H1 (cell line): Measurements from ENCODE around the gene GRIK1. TPM values are rescaled to one million over a fixed set of nuclear protein-coding genes. Genes with fewer than 3 reads are reported as not detected.

ENCODE experiments used
- BACH1 ChIP-seq: IDR thresholded peaks from 2 replicates; pipeline ENCODE4 v1.6.1; 2012; ENCODE audit warnings: low read length, improper control_type of control experiment
- CHD7 ChIP-seq: fragments of 300-600 bp; sonication (generic); IDR thresholded peaks from 2 replicates; pipeline ENCODE4 v1.7.1; 2012; ENCODE audit warnings: low read length, moderate library complexity, mild to moderate bottlenecking, inconsistent platforms; ENCODE audit not compliant: insufficient replicate concordance
- E2F6 ChIP-seq: IDR thresholded peaks from 2 replicates; pipeline ENCODE4 v1.6.1; 2012; ENCODE audit warnings: inconsistent platforms
- HDAC6 ChIP-seq: IDR thresholded peaks from one replicate; pipeline ENCODE4 v1.7.1; 2012; ENCODE audit warnings: low read depth, mild to moderate bottlenecking, inconsistent platforms, low read length, moderate library complexity
- RNF2 ChIP-seq: fragments of 200-900, 300-1000 bp; sonication (generic); IDR thresholded peaks from 2 replicates; pipeline ENCODE4 v1.7.1; 2016; ENCODE audit warnings: borderline replicate concordance, low read depth, mild to moderate bottlenecking, antibody characterized with exemption, low read length; ENCODE audit not compliant: poor library complexity, severe bottlenecking; ENCODE audit errors: missing control alignments
- SIX5 ChIP-seq: IDR thresholded peaks from 2 replicates; pipeline ENCODE4 v1.6.1; 2011; ENCODE audit warnings: mild to moderate bottlenecking, low read depth, low read length
- SUZ12 ChIP-seq: fragments of 200-600 bp; sonication (generic); IDR thresholded peaks from 2 replicates; pipeline ENCODE4 v1.6.1; 2012; ENCODE audit warnings: mild to moderate bottlenecking, inconsistent platforms, low read length, moderate library complexity, mixed read lengths
- TBP ChIP-seq: IDR thresholded peaks from 2 replicates; pipeline ENCODE4 v1.6.1; 2011; ENCODE audit warnings: low read depth, low read length, improper control_type of control experiment
- USF2 ChIP-seq: IDR thresholded peaks from 2 replicates; pipeline ENCODE4 v1.6.1; 2011; ENCODE audit warnings: low read length, improper control_type of control experiment
- YY1 ChIP-seq: IDR thresholded peaks from 2 replicates; pipeline ENCODE4 v1.6.1; 2011; ENCODE audit warnings: low read depth, mild to moderate bottlenecking, low read length
- polyA plus RNA-seq, 7 experiments: library from polyadenylated mRNA; depleted of rRNA in 3 of 7; stranded (reverse) in 5 of 7; unstranded in 2 of 7; fragments of >200 nt in 5 of 7; fragments of 200-250 nt in 2 of 7; gene quantifications; 1 replicate in 5 of 7; 2 replicates in 1 of 7; 4 replicates in 1 of 7; pipeline versions ENCODE4 v1.2.1 to v1.2.3, GENCODE V29; 2011 to 2013; ENCODE audit warnings: missing spikeins in 2 of 7, mixed read lengths in 2 of 7
- total RNA-seq: library from RNA; stranded (reverse); fragmentation: NEBNext Ultra II Directional; extraction: Animal tissue kit (Norgen Biotek cat#: 25700); gene quantifications from 2 replicates; pipeline ENCODE4 v1.2.1, GENCODE V29; 2021

The GRIK1 gene
- total and polyA plus RNA-seq, 2 of the 8 experiments (the other 6 are each of a cell fraction or from before 2014, with no cell fraction given): 0.11 to 0.32 TPM

- TF ChIP-seq CHD7: no peak
- TF ChIP-seq SIX5: no peak
- no peak for TF ChIP-seq E2F6
- no peak for TF ChIP-seq USF2
- no peak for TF ChIP-seq BACH1
- TF ChIP-seq SUZ12: no peak
- no peak for TF ChIP-seq RNF2
- TF ChIP-seq YY1: no peak
- no peak for TF ChIP-seq TBP
- no peak for TF ChIP-seq HDAC6
Measured at GRCh38 chr21:29827647-29828046, 112.1 kb downstream of the GRIK1 start (continued).
